Endothelial cell of hepatic sinusoid (primary cell): ENCODE results near the gene MDFI.

Experiments
- in situ Hi-C: cut with HindIII; loops from 2 replicates; pipeline ENCODE4 v1.10.0; 2017; ENCODE audit warnings: low sequenced_read_pairs

The MDFI gene

DNA sequence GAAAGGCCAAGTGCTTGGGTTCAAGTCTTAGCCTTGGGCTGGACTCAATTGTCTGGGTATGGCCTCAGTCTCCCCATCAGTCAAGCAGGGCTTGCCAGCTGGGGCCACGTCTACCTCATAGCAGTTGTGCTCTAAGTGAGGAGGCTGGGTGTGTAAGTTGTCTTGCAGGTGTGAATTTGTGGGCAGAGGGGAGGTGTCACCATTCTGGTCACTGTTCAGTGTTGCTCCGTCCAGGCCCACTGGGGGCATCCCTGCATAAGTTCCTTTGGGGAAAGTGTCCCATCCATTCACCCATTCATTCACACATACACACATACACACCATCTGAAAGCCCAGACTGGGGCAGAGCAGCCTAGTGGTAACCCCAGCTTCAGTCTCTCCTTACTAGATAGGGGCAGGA is 60.8 kb downstream of the MDFI start:
- in situ Hi-C loops = loop anchor here (10.0 kb wide), 2 partner anchors 56 to 86 kb away; partner anchors contain the start of genes PRICKLE4 and TOMM6

GRCh38 chr6:41700463-41701347 is 62.4 kb downstream of the MDFI start:
- in situ Hi-C loops = no loop called here

- in situ Hi-C loops = no loop called here
Observed at GRCh38 chr6:41702089-41702745, 63.9 kb downstream of the MDFI start.

GRCh38 chr6:41702771-41703494 is 64.7 kb downstream of the MDFI start:
- in situ Hi-C loops = no loop called here
